ENCODE results near the gene RPL3.
"Not testable (repeated sequence)": the region's sequence is repeated elsewhere in the genome, so short reads cannot be mapped to it uniquely, and the experiment has no call there.

GRCh38 chr22:39330553-39330952, 11.1 kb upstream of the RPL3 start:
- not testable (repeated sequence) for TF ChIP-seq MAX (IDR thresholded peaks at IDR 0.05); CTCF (IDR thresholded peaks at IDR 0.05; ENCODE audit: low read depth, low read length, missing input control); TAF1 (conservative IDR thresholded peaks at IDR 0.05); RAD21 (IDR thresholded peaks at IDR 0.05); YY1 (IDR thresholded peaks at IDR 0.05); GABPA (IDR thresholded peaks at IDR 0.05 in 1 of 2, conservative IDR thresholded peaks at IDR 0.05 in 1 of 2); ATF3 (IDR thresholded peaks at IDR 0.05); REST (IDR thresholded peaks at IDR 0.05); SP1 (IDR thresholded peaks at IDR 0.05)
